Fibroblast of pulmonary artery (primary cell): ENCODE data around the gene TBX1.

Experiments
- DNase-seq: peaks from one replicate; pipeline ENCODE4 v3.0.0-alpha.2; 2010; ENCODE audit warnings: low read depth
- H3K4me3 ChIP-seq: replicated peaks from 2 replicates; pipeline ENCODE4 v1.5.1; 2011; ENCODE audit warnings: low read depth, mild to moderate bottlenecking, control low read depth, low read length, moderate library complexity
- CTCF ChIP-seq: IDR thresholded peaks from 2 replicates; pipeline ENCODE4 v1.5.1; 2011; ENCODE audit warnings: mild to moderate bottlenecking, control low read depth, low read length, inconsistent platforms; ENCODE audit errors: missing control alignments

TBX1 gene

GRCh38 chr22:19783586-19784383 lies 23.2 kb downstream of the TBX1 start:
- no peak for TF ChIP-seq CTCF
- DNase-seq, result no peak

DNA sequence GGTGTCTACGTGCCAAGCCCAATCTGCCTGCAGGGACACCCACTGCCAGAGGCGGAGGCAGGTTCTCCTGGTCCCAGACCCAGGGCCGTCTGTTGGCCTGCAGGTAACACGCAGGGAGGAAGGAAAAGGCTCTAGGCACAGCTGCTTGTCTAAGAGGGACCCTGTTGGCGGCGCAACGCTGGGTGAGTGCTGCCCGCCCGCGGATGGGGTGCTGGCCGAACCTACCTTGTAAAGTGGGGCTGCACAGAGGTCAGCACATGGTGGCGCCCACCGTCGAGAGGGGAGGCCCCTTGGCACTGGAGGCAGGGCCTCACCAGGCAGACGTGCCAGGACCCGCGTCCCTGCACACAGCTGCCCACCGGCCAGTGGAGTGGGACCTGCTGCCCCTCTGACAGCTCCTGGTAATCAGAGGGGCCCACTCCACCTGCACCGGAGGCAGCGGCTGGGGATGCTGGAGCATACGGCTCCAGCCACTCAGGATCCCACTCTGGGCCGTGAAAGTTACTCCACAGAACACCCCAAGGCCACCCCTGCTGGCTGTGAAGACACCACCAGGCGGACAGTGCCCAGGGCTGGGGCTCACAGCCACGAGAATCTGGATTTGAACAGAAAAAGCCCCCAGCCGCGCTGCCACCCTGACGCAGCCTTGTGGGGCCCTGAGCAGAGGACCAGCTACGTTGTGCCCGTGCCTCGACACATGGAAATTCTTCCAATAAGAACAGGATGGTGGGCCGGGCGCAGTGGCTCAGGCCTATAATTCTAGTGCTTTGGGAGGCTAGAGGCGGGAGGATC lies 24.0 kb downstream of the TBX1 start:
- no peak for TF ChIP-seq CTCF
- no peak overlapping the region for H3K4me3 ChIP-seq
- no peak for DNase-seq

More at GRCh38 chr22:19783586-19784383, 23.2 kb downstream of the TBX1 start:
- no peak overlapping the region for H3K4me3 ChIP-seq

- TF ChIP-seq CTCF, result no peak
- no peak for DNase-seq
- H3K4me3 ChIP-seq, result no peak overlapping the region
Measured at GRCh38 chr22:19785461-19786263, 25.1 kb downstream of the TBX1 start.

- TF ChIP-seq CTCF, result no peak
- DNase-seq, result no peak
- H3K4me3 ChIP-seq, result no peak overlapping the region
Measured at GRCh38 chr22:19786264-19786585, 25.6 kb downstream of the TBX1 start.

GRCh38 chr22:19786959-19787848 lies 26.6 kb downstream of the TBX1 start:
- DNase-seq, result no peak
- no peak for TF ChIP-seq CTCF

GRCh38 chr22:19787849-19788141 lies 27.2 kb downstream of the TBX1 start:
- no peak overlapping the region for H3K4me3 ChIP-seq
- TF ChIP-seq CTCF, result no peak
- DNase-seq, result no peak

More at GRCh38 chr22:19786959-19787848, 26.6 kb downstream of the TBX1 start:
- H3K4me3 ChIP-seq, result no peak overlapping the region
